LNCAP (cell line): ENCODE data around the gene SNAP29.

Source experiments
- CTCF ChIP-seq: fragments of 450-650 bp; IDR thresholded peaks from 2 replicates; pipeline ENCODE4 v1.5.1; 2017; ENCODE audit warnings: mild to moderate bottlenecking

Gene SNAP29

DNA sequence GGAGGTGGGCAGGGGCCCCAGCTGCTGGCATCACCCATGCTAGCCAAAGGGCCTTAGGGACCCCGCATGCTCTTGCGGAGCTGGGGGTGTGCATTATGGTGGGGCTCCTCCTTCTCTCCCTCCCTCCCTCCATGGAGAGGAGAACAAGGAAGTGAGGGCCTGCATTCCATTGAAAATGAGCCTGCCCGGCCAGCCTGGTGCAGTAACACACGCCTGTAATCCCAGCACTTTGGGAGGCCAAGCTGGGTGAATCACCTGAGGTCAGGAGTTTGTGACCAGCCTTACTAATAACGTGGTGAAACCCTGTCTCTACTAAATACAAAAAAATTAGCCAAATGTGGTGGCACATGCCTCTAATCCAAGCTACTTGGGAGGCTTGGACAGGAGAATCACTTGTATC lies 22.4 kb downstream of the SNAP29 start:
- TF ChIP-seq CTCF = no peak

GRCh38 chr22:20881869-20882815 lies 23.3 kb downstream of the SNAP29 start:
- no peak for TF ChIP-seq CTCF

- no peak for TF ChIP-seq CTCF
Measured at GRCh38 chr22:20882855-20883254, 24.0 kb downstream of the SNAP29 start.

DNA sequence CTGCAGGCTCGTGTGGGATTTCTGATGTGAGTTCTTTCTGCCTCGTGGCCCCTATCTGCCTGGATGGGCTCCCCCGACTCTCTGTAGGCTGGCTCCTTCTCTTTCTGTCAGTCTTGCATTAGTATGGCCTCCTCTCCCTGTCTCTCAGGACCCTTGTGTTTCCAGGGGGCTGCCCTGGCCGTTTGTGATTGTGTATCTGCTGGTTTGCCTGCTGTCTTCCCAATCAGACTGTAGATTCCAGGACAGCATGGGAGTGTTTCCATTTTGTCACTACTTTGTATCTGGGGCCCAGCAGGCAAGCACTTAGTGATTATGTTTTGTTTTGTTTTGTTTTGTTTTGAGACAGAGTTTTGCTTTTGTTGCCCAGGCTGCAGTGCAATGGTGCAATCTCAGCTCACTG lies 25.6 kb downstream of the SNAP29 start:
- TF ChIP-seq CTCF = no peak

DNA sequence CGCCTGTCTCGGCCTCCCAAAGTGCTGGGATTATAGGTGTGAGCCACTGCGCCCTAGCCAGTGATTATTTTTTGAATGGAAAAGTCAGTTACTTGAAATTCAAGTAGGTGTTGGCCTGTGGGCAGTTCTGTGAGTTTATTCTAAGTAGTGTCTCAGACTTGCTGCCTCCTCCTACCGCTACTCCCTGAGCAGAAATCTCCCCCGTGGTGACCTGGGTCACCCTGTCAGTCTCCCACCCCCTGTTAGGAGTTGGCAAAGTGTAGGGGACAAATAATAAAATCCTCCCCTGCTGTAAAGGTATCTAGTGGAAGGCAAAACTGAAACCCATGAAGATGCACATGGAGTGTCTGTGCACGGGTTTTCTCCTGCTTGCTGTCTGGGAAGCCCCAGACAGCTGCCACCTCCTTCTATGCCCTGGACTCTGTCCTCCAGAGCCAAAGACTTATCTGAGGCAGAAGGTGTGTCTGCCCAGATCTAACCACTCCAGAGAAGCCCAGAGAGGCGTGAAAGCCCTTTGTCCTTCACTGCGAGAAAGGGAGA lies 26.3 kb downstream of the SNAP29 start:
- no peak for TF ChIP-seq CTCF

DNA sequence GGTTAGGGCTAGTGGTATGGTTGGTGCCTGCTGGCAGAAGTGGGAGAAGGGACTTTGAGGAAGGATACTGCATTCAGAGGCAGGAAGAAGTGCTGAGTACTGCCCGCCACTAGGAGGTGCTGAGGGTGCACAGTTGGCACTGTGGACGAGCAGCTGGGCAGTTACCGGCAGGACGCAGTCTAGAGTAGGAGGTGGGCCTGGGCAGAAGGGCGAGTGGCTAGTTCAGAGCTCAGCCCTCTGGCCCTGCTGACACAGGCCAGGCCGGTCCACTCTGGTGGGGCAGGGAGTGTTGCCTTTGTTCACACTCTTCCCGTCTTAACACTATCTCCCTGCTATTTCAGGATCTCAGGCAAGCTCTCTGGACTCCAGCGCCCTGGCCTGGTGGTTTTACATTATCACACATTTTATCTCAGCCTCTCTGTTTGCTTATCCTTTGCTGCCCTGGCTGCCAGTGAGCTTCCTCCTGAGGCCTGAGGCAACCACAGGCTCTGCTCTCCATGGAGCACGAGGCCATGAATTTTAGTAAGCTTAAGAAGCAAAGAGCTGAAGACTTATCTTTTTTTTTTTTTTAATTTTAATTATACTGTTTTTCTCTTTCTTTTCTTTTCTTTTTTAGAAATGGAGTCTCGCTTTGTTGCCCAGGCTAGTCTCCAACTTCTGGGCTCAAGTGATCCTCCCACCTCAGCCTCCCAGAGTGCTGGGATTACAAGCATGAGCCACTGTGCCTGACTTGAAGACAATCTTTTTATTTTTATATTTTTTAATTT lies 26.9 kb downstream of the SNAP29 start:
- peak; percentile 97 for TF ChIP-seq CTCF

GRCh38 chr22:20887375-20887774 lies 28.6 kb downstream of the SNAP29 start:
- TF ChIP-seq CTCF = no peak
